Stimulated activated CD4-positive, alpha-beta T cell treated with anti-CD3 and anti-CD28 coated beads, Interleukin-4, amount 100 ng/mL, for 4 hours (primary cell): ENCODE results near the gene CROCC2.

Experiments used
- DNase-seq, 2 experiments: peaks; one replicate each; pipeline ENCODE4 v3.0.0-alpha.2; 2020

The CROCC2 gene

DNA sequence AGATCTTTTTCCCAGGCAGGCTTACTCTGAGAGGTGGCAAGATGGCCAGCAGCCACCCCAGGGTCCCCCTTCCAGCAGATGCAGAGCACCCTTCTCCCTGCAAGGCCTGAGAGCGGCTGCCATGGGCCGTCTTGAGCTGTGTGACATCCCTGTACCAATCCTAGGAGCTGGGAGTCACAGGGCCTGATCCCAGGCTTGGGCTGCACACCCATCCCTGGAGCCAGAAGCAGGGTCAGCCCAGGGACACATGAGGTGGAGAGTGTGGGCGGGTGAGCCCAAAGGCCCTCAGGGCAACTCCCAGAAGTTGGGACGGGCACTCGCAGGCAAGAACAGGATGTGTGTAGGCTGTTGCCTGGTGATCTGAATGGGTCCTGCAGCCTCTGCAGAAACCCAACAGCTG lies 40.5 kb downstream of the CROCC2 start:
- DNase-seq: no peak

DNA sequence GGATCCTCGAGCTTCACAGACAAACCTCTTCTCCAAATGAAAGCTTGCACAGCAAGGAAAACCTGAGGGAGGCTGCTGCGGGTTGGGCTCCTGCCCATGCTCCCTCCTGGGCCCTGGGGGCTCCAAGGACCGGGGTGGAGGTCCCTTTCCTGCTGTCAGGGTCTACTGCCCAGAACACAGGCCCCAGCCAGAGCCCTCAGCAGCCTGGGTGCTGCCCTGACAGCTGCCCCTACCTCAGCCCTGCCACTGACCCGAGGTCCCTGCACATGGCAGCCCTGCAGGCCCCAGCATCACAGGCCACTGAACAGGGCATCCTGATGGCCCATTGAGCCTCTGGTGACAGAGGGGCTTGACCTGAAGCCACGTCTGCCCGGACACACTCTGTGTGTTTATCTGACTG lies 41.0 kb downstream of the CROCC2 start:
- DNase-seq: no peak

DNA sequence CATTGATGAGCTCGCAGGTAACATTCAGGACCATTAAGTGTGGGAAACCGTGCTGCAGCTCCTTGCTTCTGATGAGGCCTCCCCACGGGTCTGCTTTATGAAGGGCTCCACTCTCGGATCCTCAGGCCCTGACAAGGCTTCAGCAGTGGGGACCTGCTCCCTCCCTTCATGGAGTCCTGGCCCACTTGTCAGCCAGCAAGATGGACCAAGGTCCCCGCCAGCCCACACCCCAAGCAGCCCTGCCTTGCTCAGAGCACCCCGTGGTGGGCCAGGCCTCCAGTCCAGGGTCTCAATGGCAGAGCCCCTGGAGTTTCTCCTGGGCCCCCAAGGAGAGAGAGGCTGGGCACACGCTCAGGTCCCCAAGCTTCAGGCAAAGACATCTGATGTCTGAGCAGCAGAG lies 41.5 kb downstream of the CROCC2 start:
- no peak for DNase-seq

DNA sequence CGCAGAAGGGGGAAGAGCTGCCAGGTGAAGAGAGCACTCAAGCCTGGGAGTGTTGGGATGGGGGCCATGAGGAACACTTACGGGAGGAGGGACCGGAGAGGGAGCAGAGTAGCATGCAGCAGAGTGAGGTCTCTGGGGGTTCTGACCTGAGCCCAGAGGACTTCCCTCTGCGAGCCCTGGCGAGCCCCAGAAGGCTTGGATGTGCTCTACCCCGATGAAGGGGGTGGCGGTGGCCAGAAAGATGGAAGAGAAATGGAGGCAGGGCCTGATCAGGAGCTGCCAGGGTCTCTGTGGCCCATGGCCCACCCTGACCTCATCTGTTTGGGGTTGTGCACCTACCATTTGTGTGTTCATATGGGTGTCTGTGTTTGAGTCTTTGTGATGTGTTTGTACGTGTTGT lies 42.0 kb downstream of the CROCC2 start:
- DNase-seq: no peak

DNA sequence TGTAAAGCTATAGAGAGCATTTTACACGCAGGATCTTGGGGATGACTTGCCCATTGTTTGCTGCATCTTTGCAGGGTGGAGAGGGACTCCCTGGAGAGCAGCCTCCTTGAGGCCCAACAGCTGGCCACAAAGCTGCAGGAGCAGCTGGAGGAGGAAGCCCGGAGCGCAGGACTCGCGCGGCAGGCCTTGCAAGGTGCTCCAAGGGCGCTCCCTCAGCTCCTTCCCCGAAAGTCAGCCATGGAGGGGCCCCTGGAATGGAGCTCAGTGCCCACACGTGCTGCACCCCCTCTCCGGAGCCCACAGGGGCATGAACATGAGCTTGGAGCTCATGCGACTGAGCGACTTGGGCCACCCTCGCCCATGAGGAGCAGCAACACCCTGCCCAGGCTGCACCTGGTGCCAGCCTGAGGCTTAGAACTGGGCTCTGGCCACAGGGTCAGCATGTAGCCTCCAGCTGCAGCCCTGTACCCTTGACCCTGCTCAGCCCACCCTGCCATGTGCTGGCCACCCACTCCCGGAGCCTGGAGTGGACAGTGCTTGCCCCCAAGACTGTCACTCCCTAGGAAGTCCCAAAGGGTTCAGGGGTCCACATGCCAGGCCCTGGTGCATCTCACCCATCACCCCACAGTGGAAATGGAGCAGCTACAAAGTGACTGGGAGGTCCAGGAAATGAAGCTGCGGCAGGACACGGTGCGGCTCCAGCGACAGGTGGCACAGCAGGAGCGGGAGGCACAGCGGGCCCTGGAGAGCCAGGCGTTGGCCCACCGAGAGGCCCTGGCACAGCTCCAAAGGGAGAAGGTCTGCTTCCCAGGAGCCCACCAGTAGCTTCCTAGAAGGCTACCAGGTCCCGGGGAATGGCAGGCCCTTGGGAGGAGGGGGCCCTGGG lies 43.0 kb downstream of the CROCC2 start:
- no peak for DNase-seq

DNA sequence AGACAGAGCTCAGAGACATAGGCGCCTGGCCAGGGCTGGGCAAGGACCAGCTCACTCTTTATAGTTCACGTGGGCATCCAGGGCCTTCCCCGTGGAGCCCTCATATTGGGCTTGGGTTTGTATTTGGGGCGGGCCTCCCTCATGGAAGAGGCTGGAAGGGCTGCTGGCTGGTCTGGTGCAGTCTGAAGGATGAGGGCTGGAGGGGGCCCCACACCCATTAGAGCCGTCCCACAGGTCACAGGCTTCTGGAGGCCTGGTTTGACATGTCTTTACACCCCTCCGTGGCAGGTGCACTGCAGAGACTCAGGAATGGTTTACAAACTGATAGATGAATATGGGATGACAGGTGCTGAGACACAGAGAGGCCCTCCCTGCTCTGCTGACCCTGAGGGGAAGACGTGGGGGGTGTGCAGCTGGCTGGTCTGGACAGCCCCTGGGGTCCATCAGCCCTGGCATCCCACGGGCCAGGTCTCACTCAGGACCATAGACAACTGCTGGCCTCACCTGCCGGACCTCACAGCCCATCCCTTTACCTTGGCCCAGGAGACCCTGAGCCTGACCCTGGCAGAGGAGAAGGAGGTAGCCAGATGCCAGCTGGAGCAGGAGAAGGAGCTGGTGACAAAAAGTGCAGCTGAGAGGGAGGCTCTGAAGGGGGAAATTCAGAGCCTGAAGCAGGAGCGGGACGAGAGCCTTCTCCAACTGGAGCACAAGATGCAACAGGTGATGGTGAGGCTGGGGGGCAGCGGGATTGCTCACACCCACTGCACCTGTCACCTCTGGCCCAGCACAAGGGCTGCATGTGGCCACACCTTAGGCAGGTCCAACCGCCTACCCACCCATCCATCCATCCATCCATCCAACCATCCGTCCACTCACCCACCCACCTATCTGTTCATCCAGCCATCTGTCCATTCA lies 43.9 kb downstream of the CROCC2 start:
- no peak for DNase-seq

DNA sequence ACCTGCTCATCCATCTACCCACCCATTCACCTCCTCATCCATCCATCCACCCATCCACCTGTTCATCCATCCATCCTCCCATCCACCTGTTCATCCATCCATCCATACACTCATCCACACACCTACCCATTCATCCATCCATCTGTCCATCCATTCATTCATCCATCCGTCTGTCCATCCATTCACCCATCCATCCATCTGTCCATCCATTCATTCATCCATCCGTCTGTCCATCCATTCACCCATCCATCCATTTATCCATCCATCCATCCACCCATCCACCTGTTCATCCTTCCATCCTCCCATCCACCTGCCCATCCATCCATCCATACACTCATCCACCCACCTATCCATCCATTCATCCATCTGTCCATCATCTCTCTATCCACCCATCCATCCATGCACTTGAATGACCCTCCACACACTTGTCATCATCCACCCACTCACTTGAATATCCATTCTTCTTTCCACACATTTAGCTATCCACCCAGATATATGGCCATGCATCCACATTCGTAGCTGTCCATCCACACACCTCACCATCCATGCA lies 45.0 kb downstream of the CROCC2 start:
- DNase-seq: no peak

DNA sequence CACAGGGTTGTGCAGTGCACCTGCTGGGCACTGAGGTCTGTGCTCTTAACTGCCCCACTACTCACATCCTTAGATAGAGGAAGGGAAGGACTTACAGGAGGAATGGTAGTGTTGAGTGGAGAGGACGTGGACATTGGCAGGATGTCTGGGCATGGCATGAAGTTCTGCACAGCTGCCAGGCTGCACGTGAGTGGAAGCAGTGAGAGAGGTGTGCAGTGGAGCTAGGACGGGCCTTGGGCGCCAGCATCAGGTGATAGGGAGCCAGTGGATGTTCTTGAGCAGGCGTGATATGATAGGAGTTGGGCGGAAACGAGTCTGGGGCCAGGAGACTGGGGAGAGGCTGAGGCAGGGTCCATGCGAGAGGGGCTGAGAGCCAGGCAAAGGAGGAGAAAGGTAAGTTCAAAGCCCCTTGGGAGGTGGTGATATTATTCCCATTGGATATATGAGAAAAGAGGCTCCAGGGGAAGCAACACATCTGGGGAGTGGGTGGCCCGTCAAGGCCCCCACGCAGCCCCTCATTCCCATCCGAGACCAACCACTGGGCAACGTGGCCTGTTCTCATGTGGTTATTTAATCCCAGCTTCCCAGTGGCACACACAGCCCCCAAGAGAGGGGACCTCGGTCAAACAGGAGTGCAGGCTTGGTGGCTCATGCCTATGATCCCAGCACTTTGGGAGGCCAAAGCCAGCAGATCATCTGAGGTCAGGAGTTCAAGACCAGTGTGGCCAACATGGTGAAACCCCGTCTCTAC lies 46.5 kb downstream of the CROCC2 start:
- no peak for DNase-seq

DNA sequence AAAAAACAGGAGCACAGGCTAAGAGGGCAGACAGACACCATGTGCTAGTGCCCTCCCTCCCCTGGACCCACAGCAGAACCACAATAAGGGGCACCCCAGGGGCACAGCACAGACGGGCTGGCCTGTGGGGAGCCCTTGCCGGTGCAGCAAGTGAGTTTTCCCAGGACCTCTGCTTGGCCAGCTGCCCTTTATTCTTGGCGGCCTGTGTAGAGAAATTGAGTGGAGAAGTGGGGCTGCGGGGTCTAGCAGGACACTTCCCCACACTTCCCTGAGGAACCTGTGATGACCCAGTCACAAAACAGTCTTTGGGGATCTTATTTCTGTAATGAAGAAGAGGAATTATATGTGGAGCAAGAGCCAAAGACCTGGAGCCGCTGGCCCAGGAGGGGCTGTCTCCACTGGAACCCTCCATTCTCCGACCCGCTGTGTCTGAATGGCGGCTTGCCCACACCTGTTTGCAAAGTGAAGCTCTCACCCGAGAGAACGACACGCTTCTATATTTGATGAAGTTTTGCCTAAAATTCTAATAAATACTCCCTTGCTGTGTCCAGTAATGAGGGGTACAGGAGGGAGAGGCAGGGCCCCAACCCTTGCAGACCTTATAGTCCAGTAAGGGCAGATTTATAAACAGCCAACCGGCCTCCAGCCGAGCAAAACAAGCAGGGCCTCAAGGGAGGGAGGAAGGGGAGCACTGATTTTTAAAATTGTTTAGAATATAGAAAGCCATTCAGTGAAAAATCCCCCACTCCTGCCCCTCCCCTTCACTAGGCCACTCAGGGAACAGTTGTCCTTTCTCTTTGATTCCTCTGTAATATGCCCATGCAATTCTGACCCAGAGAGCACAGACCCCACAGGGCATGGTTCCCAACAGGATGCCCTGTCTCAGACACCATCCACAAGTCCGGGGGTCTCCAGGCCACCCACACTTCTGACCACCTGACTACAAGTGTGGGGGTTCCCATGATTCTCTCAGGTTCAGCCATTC lies 47.6 kb downstream of the CROCC2 start:
- no peak for DNase-seq

DNA sequence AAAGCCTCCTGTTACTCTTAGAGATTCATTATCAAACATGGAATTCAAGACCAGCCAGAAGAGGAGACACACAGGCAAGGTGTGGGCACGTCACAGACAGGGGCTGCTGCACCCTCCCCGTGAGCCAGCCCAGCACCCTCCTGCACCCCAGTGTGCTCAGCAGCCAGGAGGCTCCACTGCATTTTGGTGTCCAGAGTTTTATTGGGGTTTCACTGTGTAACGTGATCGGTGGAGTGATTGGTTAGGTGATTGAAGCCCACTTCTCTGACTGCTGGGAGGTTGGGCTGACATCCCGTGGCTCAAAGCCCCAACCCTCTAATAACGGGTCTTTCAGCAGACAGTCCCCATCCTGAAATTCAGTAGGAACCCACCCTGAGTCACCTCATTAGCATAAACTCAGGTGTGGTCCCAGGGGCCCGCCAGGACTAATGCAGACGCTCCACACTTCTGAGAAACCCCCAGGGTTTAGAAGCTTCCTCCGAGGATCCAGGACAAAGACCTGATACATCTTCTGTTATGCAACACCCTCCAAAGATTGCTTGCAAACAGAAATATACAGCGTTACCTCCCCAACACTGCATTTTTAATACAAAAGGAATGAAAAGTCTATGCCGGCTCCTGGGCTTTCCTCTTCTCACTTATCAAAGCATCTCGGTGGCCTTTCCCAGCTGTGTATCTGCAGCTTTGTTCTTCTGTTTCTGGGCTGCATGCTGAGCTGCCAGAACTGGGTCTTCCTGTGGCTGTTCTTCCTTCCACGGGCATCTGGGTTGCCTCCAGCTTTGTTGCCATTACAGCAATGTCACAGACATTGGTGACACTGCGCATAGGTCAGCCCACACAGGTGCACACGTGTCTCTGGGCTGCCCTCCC lies 48.5 kb downstream of the CROCC2 start:
- DNase-seq: no peak

DNA sequence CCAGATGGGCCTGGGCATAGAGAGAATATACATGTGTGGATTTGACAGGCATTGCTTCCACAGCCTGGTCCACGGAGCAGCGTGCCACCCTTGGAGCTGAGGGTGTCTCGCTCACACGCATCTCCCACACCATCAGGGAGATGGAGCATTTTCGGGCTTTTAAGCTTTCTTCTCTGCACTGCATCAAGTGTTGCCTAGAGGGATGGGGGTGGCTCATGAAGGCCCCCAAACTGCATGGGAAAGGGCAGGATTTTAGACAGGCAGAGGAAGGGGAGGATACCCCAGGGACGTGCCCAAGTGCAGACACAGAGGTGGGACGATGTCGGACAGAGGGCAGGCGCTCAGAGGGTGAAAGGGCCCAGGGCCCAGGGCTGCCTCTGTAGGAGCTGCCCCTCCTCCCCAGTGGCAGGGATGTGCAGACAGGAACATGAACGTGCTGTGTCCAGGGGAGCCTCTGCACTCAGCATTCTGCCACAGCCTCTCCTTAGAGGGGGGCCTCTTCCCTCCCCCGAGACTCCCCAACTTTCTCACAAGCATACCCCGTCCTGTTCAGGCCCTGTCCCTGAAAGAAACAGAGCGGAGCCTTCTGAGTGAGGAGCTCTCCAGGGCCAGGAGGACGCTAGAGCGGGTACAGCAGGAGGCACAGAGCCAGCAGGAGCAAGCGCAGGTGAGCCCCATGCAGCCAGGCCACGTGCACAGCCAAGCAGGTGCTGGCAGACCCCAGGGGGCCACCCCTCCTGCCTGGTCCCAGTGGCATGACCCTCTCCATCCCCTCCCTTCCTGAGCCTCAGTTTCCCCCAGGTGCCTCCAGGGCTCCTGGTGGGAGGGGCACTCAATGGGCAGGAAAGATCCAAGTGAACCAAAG lies 49.4 kb downstream of the CROCC2 start:
- DNase-seq: no peak

DNA sequence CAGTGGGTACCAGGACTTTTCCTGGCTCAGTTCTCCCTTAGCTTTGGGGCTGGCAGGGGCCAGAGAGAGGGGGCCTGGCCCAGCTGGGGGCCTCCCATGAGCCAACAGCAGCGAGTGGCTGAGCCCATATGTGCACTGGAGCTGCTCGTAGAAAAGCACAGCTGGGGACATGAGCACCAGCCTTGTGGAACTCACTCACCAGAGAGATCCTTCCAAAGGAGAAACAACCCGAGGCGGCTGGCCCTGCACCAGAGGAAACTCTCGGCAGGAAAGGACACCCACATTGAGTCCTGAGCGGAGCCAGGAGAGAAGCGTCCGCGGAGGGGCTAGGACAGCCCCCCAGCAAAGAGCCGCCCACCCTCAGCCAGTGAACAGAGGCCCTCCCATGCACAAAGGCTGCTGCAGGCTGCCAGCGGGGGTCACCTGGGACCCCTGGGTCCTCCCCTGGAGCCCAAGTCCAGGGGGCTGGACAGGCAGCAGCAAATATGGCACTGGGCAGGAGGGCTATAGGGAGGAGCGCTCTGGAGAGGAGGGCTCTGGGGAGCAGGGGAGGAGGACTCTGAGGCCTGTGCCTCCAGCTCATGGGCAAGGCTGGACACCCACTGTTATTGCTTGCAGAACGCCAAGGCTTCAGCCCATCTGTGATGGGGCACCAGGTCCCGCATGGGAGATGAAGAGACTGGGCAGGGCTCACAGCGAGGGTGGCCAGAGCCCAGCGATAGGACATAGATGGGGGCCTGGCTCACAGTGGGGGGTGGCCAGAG lies 50.2 kb downstream of the CROCC2 start:
- DNase-seq: no peak

DNA sequence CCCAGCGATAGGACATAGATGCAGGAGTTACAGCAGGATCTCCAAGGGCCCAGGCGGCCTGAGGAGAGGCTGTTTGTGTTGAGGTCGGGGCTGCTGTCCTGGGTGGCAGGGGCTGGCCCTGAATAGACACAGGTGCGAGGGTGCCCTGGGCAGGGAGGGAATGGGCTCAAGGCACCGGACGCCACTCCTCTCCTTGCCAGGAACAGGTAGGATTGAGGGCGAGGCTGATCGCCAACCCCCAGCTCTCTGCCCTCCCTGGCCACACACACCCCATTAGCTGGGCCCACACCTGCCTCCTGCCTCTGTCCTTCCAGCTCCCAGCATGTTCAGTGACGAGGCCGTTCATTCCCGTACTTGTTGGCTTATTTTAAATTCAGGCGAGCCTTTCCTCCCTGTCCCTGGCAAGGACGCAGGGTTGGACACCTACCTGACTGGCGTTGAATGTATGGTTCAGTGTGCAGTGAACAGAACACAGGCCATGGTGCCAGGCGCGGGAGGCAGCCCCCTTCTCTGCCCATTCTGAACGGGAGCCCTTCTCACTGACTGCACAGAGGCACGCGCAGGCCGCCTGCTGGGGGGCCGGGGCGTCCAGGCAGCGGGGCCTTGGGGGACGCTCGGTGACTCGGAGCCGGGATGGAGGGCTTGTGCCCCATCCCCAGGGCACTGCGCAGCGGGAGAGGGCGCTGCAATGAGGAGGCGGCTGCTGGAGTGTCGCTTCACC lies 51.0 kb downstream of the CROCC2 start:
- DNase-seq: no peak

DNA sequence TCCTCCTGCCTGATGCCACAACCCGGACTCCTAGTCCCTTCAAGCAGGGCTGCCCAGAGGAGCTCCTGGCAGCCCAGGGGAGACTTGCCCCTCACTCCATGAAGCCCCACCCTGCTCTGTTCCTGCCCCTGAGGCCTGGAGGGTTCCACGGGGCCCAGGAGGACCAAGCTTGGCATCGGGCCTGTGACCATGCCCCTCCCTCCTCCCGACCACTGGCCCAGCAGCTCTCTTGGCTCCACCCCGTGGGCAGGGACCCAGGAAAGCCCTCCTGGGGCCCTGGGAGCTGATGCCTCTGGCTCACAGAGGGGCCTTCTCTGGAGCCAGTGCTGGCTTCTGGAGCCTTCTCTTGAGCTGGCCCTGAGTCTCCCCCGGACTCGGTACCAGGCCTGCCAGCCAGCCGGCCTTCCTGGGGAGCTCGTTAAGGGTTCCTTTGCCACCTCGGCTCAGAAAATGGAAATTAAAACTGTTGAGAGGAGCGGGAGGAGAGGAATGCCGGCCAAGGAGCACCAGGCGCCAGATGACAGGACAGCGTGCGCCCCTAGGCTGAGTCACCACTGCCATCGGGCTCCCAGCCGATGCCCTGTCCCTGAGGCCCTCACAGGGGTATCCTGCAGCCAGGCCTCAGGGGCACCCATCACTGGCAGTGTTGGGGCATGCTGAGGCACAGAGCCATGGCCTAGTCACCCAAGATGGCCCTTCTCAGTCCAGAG lies 51.7 kb downstream of the CROCC2 start:
- no peak for DNase-seq

DNA sequence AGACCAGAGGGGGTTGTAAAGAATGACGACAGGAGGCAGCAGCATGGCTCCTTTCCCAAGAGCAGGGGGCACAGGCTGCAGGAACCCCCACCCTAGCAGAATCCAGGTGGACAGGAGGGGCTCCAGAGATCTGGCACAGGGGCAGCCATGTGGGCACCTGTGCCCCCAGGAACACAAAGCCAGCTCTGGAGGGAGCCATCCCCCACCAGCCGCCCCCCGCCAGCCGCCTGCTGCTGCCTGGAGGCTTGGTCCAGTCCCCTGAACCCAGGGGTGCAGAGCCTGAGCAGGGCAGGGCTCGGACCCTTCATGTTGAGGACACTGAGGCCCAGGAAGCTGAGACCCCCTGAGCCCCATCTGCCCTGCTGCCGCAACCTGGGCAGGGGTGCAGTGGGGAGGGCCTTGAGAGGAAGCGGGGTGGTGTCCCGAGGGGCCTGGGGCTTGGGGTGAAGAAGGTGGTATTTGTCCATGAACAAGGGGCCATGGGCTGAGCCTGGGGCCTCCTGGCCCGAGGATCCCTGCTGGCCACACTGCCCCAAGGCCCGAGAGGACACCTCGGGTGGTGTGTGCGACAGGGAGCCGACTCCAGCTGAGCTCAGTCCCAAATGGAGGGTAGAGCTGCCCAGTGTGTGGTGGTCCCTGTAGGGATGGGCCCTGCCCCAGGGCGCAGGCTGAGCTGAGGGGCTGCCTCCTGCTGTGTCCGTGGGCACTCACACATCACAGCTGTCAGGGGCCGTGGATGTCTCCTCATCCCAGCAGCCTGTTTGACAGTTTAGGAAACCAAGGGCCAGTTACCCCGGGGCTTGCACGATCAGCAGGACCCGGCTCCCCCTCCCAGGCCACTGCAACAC lies 52.5 kb downstream of the CROCC2 start:
- no peak for DNase-seq

DNA sequence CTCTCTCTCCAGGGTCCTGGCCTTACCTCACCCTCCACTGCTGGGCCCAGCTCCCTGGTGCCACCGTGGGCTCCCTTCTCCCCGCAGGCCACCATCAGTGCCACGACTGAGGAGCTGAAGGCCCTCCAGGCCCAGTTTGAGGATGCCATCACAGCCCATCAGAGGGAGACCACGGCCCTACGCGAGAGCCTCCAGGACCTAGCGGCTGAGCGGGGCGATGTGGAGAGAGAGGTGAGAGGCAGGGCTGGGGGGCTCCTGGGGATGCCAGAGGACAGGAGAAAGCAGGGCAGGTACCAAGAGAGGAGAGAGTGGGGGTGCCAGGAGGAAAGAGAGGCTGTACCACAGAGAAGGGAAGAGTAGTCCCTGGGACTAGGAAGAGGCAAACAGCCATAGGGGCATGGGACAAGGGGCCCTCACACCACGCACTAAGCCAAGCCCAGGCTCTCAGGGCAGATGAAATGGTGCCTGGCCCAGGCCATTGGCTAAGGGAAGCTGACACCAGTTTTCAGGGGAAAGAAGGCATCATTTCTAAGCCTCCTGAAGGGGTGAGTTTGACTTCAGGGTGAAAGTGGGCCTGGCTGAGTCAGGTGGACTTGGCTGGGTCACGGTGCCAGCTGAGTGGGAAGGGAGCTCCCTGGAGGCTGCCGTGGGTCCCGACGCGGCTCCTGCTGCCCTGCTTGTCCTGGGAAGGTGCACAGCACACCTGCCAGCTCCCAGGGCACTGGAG lies 53.2 kb downstream of the CROCC2 start:
- no peak for DNase-seq
